GM12865 (cell line): Measurements from ENCODE around the gene CCDC97.

Experiments
- DNase-seq: peaks from one replicate; pipeline ENCODE4 v3.0.0; 2010; ENCODE audit warnings: low read depth
- H3K4me3 ChIP-seq: 2 replicates; pipeline ENCODE4 v1.5.1; 2011; ENCODE audit warnings: mild to moderate bottlenecking, low read depth, low read length, control low read depth
- CTCF ChIP-seq: IDR thresholded peaks from 2 replicates; pipeline ENCODE4 v1.5.1; 2011; ENCODE audit warnings: low read length, control low read depth, low read depth, inconsistent platforms; ENCODE audit not compliant: insufficient read depth; ENCODE audit errors: missing control alignments

The CCDC97 gene

GRCh38 chr19:41310033-41310831, at the start of gene CCDC97:
Gene CCDC97, plus strand, starts transcription at chr19:41310172. Its CDS starts 139 bp downstream, at chr19:41310311.
- peak; percentile 95 for DNase-seq
- H3K4me3 ChIP-seq = peak within 1 kb of the TSS; percentile 80
- no peak for TF ChIP-seq CTCF

- DNase-seq = no peak
- peak overlapping the region; percentile 80 for H3K4me3 ChIP-seq
- no peak for TF ChIP-seq CTCF
Observed at GRCh38 chr19:41261474-41262190, 48.3 kb upstream of the CCDC97 start.

GRCh38 chr19:41263042-41263849, 46.7 kb upstream of the CCDC97 start:
- TF ChIP-seq CTCF = no peak
- peak; percentile 75 for DNase-seq
- peak overlapping the region; percentile 80 for H3K4me3 ChIP-seq

GRCh38 chr19:41263850-41264580, 46.0 kb upstream of the CCDC97 start, which contains the start of gene HNRNPUL1:
Gene HNRNPUL1, plus strand, starts transcription at chr19:41264372. Its CDS starts 132 bp downstream, at chr19:41264504.
- TF ChIP-seq CTCF = peak; percentile 39
- peak within 1 kb of the TSS; percentile 89 for H3K4me3 ChIP-seq
- DNase-seq = peak; percentile 100

- peak overlapping the region; percentile 89 for H3K4me3 ChIP-seq
- no peak for TF ChIP-seq CTCF
- DNase-seq = peak; percentile 77
Observed at GRCh38 chr19:41264581-41265394, 45.2 kb upstream of the CCDC97 start.
